NCI-H1694 (cell line): ENCODE data around the gene NDUFS6.

Source experiments
- DNase-seq: peaks from one replicate; lab custom pipeline; 2025; lab: John Stamatoyannopoulos, UW

Gene NDUFS6

GRCh38 chr5:1817261-1818043 is 16.2 kb downstream of the NDUFS6 start:
- DNase-seq, result no peak

- DNase-seq, result no peak
Measured at GRCh38 chr5:1818784-1819183, 17.6 kb downstream of the NDUFS6 start.

GRCh38 chr5:1819458-1819857 is 18.3 kb downstream of the NDUFS6 start:
- no peak for DNase-seq

GRCh38 chr5:1820381-1820780 is 19.2 kb downstream of the NDUFS6 start:
- DNase-seq, result no peak

- DNase-seq, result no peak
Measured at GRCh38 chr5:1820926-1821325, 19.7 kb downstream of the NDUFS6 start.

GRCh38 chr5:1821862-1822261 is 20.7 kb downstream of the NDUFS6 start:
- DNase-seq, result no peak

- DNase-seq, result no peak
Measured at GRCh38 chr5:1823381-1824034, 22.3 kb downstream of the NDUFS6 start.

- DNase-seq, result no peak
Measured at GRCh38 chr5:1824109-1824821, 23.1 kb downstream of the NDUFS6 start.

GRCh38 chr5:1824903-1825841 is 24.0 kb downstream of the NDUFS6 start:
- no peak for DNase-seq

GRCh38 chr5:1826235-1826980 is 25.2 kb downstream of the NDUFS6 start:
- DNase-seq, result no peak

- no peak for DNase-seq
Measured at GRCh38 chr5:1827025-1827885, 26.0 kb downstream of the NDUFS6 start.

GRCh38 chr5:1827886-1828397 is 26.7 kb downstream of the NDUFS6 start:
- no peak for DNase-seq

- no peak for DNase-seq
Measured at GRCh38 chr5:1830571-1831228, 29.5 kb downstream of the NDUFS6 start.

GRCh38 chr5:1831257-1831656 is 30.1 kb downstream of the NDUFS6 start:
- DNase-seq, result no peak

- DNase-seq, result no peak
Measured at GRCh38 chr5:1831677-1832313, 30.6 kb downstream of the NDUFS6 start.

- DNase-seq, result no peak
Measured at GRCh38 chr5:1832511-1833250, 31.5 kb downstream of the NDUFS6 start.

GRCh38 chr5:1833264-1834021 is 32.2 kb downstream of the NDUFS6 start:
- no peak for DNase-seq
